ENCODE data around the gene ZSCAN31. TPM values are rescaled to one million over a fixed set of nuclear protein-coding genes. Genes with fewer than 3 reads are reported as not detected.
"Not testable (repeated sequence)": the region's sequence is repeated elsewhere in the genome, so short reads cannot be mapped to it uniquely, and the experiment has no call there.

Gene ZSCAN31
- total RNA-seq, 2 donors from 2014 or later: 4.2 to 15.4 TPM

GRCh38 chr6:28369463-28369862 is 33.5 kb upstream of the ZSCAN31 start:
- Histone ChIP-seq H3K27ac (no peak overlapping the region), H3K36me3 (peaks cover 24% of the 10 kb centered on the region), H3K4me1 (ENCODE audit: control insufficient read depth in 1 of 2, low read depth in 2 of 2) (no peaks in the 10 kb centered on the region), H3K27me3 (replicated peaks; ENCODE audit: insufficient read depth) (no peaks in the 10 kb centered on the region), H3K4me3 (no peak overlapping the region), H3K9me3 (no peaks in the 10 kb centered on the region)
- no peak for TF ChIP-seq CTCF (IDR thresholded peaks at IDR 0.05)
- DNase-seq (ENCODE audit: low spot score) (no peak), ATAC-seq (ENCODE audit: insufficient number of reproducible peaks, low FRiP score, low read depth) (no peak)

GRCh38 chr6:28368522-28368921 is 32.6 kb upstream of the ZSCAN31 start:
- ATAC-seq (ENCODE audit: insufficient number of reproducible peaks, low FRiP score, low read depth) (no peak), DNase-seq (ENCODE audit: low spot score) (no peak)
- Histone ChIP-seq H3K36me3 (peaks cover 28% of the 10 kb centered on the region), H3K4me1 (ENCODE audit: control insufficient read depth in 1 of 2, low read depth in 2 of 2) (no peaks in the 10 kb centered on the region), H3K4me3 (no peak overlapping the region), H3K9me3 (no peaks in the 10 kb centered on the region), H3K27ac (no peak overlapping the region), H3K27me3 (replicated peaks; ENCODE audit: insufficient read depth) (no peaks in the 10 kb centered on the region)
- no peak for TF ChIP-seq CTCF (IDR thresholded peaks at IDR 0.05)

- DNase-seq (ENCODE audit: low spot score); H3K27me3 ChIP-seq (replicated peaks; ENCODE audit: insufficient read depth); H3K4me1 ChIP-seq (ENCODE audit: control insufficient read depth in 1 of 2, low read depth in 2 of 2); ATAC-seq (ENCODE audit: insufficient number of reproducible peaks, low FRiP score, low read depth); H3K27ac ChIP-seq; H3K9me3 ChIP-seq; H3K4me3 ChIP-seq: not testable (repeated sequence)
- H3K36me3 ChIP-seq: peaks cover 49% of the 10 kb centered on the region
These were observed 29.6 kb upstream of the ZSCAN31 start for GRCh38 chr6:28365590-28365989.

- Histone ChIP-seq H3K4me3 (no peak overlapping the region), H3K9me3 (no peaks in the 10 kb centered on the region), H3K36me3 (peaks cover 43% of the 10 kb centered on the region), H3K27ac (no peak overlapping the region), H3K27me3 (replicated peaks; ENCODE audit: insufficient read depth) (no peaks in the 10 kb centered on the region), H3K4me1 (ENCODE audit: control insufficient read depth in 1 of 2, low read depth in 2 of 2) (peaks cover 3 to 7% of the 10 kb centered on the region in 2 donors)
- no peak for ATAC-seq (ENCODE audit: insufficient number of reproducible peaks, low FRiP score, low read depth)
- TF ChIP-seq CTCF (IDR thresholded peaks at IDR 0.05): no peak
- DNase-seq (ENCODE audit: low spot score): no peak
These were observed 25.0 kb upstream of the ZSCAN31 start for GRCh38 chr6:28360961-28361360.

- H3K36me3 ChIP-seq: peaks cover 29% of the 10 kb centered on the region
- H3K9me3 ChIP-seq; ATAC-seq (ENCODE audit: insufficient number of reproducible peaks, low FRiP score, low read depth); H3K4me3 ChIP-seq; H3K27me3 ChIP-seq (replicated peaks; ENCODE audit: insufficient read depth); H3K27ac ChIP-seq; DNase-seq (ENCODE audit: low spot score): not testable (repeated sequence)
- peaks cover 9 to 17% of the 10 kb centered on the region in 2 donors for H3K4me1 ChIP-seq (ENCODE audit: control insufficient read depth in 1 of 2, low read depth in 2 of 2)
These were observed 23.6 kb upstream of the ZSCAN31 start for GRCh38 chr6:28359562-28359961.

DNA sequence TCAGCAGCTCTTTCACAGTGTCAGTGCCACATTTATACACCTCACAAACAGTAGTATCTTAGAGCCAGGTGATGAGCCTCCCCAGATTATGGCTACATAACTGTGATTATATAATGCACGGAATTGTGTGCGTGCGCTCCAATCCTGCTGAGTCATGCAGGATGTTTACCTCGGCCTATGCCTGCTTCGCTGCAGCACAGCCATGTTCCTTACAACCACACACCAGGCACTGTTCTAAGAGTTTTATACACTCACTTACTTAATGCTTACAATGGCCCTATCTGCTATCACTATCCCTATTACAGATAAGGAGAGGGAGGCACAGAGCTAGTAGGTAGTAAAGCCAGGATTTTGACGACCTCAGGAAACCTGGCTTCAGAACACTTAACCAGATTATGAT is 21.1 kb upstream of the ZSCAN31 start:
- no peak for TF ChIP-seq CTCF (IDR thresholded peaks at IDR 0.05)
- Histone ChIP-seq H3K27me3 (replicated peaks; ENCODE audit: insufficient read depth) (no peaks in the 10 kb centered on the region), H3K9me3 (no peaks in the 10 kb centered on the region), H3K27ac (no peak overlapping the region), H3K4me3 (no peak overlapping the region), H3K4me1 (ENCODE audit: control insufficient read depth in 1 of 2, low read depth in 2 of 2) (peaks cover 9 to 18% of the 10 kb centered on the region in 2 donors), H3K36me3 (peaks cover 11% of the 10 kb centered on the region)
- ATAC-seq (ENCODE audit: insufficient number of reproducible peaks, low FRiP score, low read depth) (no peak), DNase-seq (ENCODE audit: low spot score) (no peak)

Data from thoracic aorta (tissue), 2 donors.